ENCODE measurements around the gene GPR152.

DNA sequence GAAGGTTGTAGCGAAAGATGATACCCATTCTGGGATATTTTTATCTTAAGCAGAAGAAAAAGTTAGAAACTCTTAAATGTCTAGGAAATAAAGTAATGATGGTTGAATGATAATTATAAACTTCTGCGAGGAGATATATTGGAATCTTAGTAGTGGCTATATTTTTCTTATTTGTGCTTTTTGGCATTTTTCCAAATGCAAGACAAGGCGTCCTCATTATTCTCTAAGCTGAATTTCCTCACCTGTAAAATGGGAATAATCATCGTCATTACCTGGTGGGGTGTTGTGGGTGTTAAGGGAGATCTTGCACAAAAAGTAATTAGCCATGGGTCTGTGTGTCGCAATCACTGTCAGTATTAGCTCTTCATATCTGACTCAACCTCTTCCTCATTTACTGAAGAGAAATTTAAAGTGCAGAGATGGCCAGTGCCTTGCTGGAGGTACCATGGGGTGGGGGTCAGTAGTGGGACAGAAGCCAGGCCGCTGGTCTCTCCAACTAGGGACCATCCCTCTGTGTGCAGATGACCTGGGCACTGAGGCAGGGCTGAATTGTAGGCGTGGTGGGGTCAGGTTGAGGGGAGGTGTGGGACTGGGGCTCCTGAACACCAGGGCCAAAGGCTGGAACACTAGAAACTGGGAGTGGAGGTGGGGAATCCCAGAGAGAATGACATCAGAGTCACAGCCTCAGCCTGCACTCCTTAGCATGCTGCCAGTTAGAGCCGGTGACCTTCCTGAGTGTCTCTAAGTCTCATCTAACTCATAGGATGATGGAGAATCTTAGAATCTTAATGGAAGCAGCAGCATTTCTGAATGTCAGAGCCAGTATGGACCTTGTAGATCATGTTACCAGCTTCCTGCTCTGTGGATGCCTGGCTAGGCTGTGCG, 48.5 kb upstream of the GPR152 start:
- TF ChIP-seq, protein P1, sequence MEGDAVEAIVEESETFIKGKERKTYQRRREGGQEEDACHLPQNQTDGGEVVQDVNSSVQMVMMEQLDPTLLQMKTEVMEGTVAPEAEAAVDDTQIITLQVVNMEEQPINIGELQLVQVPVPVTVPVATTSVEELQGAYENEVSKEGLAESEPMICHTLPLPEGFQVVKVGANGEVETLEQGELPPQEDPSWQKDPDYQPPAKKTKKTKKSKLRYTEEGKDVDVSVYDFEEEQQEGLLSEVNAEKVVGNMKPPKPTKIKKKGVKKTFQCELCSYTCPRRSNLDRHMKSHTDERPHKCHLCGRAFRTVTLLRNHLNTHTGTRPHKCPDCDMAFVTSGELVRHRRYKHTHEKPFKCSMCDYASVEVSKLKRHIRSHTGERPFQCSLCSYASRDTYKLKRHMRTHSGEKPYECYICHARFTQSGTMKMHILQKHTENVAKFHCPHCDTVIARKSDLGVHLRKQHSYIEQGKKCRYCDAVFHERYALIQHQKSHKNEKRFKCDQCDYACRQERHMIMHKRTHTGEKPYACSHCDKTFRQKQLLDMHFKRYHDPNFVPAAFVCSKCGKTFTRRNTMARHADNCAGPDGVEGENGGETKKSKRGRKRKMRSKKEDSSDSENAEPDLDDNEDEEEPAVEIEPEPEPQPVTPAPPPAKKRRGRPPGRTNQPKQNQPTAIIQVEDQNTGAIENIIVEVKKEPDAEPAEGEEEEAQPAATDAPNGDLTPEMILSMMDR (IDR thresholded peaks at IDR 0.05; ENCODE audit: low read depth, low read length) = no peak
- TF ChIP-seq EZH2phosphoT487 (IDR thresholded peaks at IDR 0.05; ENCODE audit: low read depth) = no peak

All from OCI-LY3 (cell line).